ENCODE measurements around the gene EVI5.
"Not testable (repeated sequence)": the region's sequence is repeated elsewhere in the genome, so short reads cannot be mapped to it uniquely, and the experiment has no call there.

The EVI5 gene

GRCh38 chr1:92690212-92690906, 94.5 kb downstream of the EVI5 start:
- DNase-seq (ENCODE audit: low spot score) = no peak

GRCh38 chr1:92679980-92680379, 104.9 kb downstream of the EVI5 start:
- DNase-seq (ENCODE audit: low spot score) = no peak

GRCh38 chr1:92663775-92664174, 121.1 kb downstream of the EVI5 start:
- no peak for DNase-seq (ENCODE audit: low spot score)

- DNase-seq (ENCODE audit: low spot score) = no peak
These were observed 122.9 kb downstream of the EVI5 start for GRCh38 chr1:92662048-92662447.

- DNase-seq (ENCODE audit: low spot score) = no peak
These were observed 127.2 kb downstream of the EVI5 start for GRCh38 chr1:92657701-92658100.

- no peak for DNase-seq (ENCODE audit: low spot score)
These were observed 129.6 kb downstream of the EVI5 start for GRCh38 chr1:92655197-92655801.

GRCh38 chr1:92653605-92654381, 131.1 kb downstream of the EVI5 start:
- DNase-seq (ENCODE audit: low spot score) = no peak

- not testable (repeated sequence) for DNase-seq (ENCODE audit: low spot score)
These were observed 144.2 kb downstream of the EVI5 start for GRCh38 chr1:92640686-92641085.

GRCh38 chr1:92638498-92638897, 146.4 kb downstream of the EVI5 start:
- no peak for DNase-seq (ENCODE audit: low spot score)

- DNase-seq (ENCODE audit: low spot score) = not testable (repeated sequence)
These were observed 149.7 kb downstream of the EVI5 start for GRCh38 chr1:92635203-92635602.

GRCh38 chr1:92623187-92623778, 161.6 kb downstream of the EVI5 start:
- DNase-seq (ENCODE audit: low spot score) = no peak

GRCh38 chr1:92619466-92620189, 165.3 kb downstream of the EVI5 start:
- no peak for DNase-seq (ENCODE audit: low spot score)

GRCh38 chr1:92601044-92601443, 183.9 kb downstream of the EVI5 start:
- no peak for DNase-seq (ENCODE audit: low spot score)

GRCh38 chr1:92599184-92599583, 185.7 kb downstream of the EVI5 start:
- no peak for DNase-seq (ENCODE audit: low spot score)

- DNase-seq (ENCODE audit: low spot score) = not testable (repeated sequence)
These were observed 195.5 kb downstream of the EVI5 start for GRCh38 chr1:92589361-92589760.

GRCh38 chr1:92587445-92587844, 197.5 kb downstream of the EVI5 start:
- DNase-seq (ENCODE audit: low spot score) = no peak

GRCh38 chr1:92585831-92586230, 199.1 kb downstream of the EVI5 start:
- DNase-seq (ENCODE audit: low spot score) = no peak

- DNase-seq (ENCODE audit: low spot score) = not testable (repeated sequence)
These were observed 200.1 kb downstream of the EVI5 start for GRCh38 chr1:92584810-92585209.

- DNase-seq (ENCODE audit: low spot score) = no peak
These were observed 200.8 kb downstream of the EVI5 start for GRCh38 chr1:92583821-92584760.

- DNase-seq (ENCODE audit: low spot score) = no peak
These were observed 207.5 kb downstream of the EVI5 start for GRCh38 chr1:92577261-92577895.

Data from germinal center (tissue), 1 donor.